Coronary artery (tissue), 2 donors: ENCODE data around the gene SEMA6B.

Experiments
- DNase-seq: peaks from one replicate; pipeline ENCODE4 v3.0.0-alpha.2; 2017; ENCODE audit warnings: low spot score
- H3K27ac ChIP-seq, 2 donors: fragments of 200-600 bp; sonication (generic); one replicate each; pipeline ENCODE4 v1.5.1; 2016 to 2019
- H3K4me3 ChIP-seq: fragments of 200-600 bp; sonication (generic); 2 replicates; pipeline ENCODE4 v1.5.1; 2016; ENCODE audit warnings: mild to moderate bottlenecking, moderate library complexity
- TF ChIP-seq, protein P1 (sequence below): fragments of 200-600 bp; sonication (generic); IDR thresholded peaks from one replicate; pipeline ENCODE4 v1.5.1; 2019; ENCODE audit warnings: antibody characterized with exemption

Gene SEMA6B

DNA sequence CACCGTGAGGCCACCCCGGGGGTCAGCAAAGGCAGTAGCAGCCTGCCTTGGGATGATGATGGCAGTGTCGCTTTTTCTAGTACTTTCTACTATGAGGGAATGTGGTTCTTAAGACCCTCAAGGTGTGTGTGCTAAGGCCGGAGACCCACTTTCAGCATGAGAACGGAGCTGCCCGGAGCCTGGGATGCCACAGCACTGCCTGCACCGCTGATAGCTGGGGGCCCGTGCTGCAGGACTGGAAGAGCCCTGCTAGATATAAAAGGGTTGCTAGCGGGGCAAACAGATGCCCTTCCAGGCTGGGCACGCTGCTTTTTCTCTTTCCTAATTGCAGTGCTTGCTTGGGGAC, 55.7 kb downstream of the SEMA6B start:
- no peak overlapping the region for H3K27ac ChIP-seq
- TF ChIP-seq, protein P1, sequence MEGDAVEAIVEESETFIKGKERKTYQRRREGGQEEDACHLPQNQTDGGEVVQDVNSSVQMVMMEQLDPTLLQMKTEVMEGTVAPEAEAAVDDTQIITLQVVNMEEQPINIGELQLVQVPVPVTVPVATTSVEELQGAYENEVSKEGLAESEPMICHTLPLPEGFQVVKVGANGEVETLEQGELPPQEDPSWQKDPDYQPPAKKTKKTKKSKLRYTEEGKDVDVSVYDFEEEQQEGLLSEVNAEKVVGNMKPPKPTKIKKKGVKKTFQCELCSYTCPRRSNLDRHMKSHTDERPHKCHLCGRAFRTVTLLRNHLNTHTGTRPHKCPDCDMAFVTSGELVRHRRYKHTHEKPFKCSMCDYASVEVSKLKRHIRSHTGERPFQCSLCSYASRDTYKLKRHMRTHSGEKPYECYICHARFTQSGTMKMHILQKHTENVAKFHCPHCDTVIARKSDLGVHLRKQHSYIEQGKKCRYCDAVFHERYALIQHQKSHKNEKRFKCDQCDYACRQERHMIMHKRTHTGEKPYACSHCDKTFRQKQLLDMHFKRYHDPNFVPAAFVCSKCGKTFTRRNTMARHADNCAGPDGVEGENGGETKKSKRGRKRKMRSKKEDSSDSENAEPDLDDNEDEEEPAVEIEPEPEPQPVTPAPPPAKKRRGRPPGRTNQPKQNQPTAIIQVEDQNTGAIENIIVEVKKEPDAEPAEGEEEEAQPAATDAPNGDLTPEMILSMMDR: no peak

DNA sequence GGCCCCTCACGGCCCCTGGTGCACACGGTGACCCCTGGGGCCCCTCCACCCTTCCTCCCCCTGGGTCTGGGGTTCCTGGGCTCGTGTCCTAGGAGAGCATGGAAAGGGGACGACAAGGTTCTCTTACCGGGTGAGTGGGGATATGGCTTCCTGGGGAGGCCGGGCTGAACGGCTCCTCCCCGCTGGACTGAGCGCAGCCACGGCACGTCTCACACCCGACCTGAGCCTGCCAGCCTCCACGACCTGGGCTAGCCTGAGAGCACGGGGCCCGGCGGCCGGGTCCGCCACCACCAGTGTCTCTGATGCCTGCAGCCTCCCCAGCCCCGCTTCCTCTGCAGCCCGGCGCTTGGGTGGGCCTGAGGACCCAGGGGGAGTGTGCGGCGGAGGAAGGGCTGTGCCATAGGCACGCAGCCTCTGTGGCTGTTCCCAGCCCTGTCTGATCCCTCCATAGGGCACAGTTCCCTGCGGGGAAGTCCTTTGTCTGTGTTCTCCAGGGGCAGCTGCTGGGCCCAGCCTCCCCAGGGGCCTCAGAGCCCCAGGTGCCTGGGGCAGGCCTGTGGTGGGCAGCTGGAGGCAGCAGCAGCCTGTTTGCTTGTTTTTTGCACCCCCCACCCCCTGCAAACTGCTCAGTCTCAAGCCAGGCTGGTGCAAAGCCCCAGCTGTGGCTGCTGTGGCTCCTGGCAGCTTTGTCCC, 56.2 kb downstream of the SEMA6B start:
- no peak overlapping the region for H3K27ac ChIP-seq
- DNase-seq: no peak
- H3K4me3 ChIP-seq: no peak overlapping the region
- TF ChIP-seq, protein P1: no peak

More for the DNA sequence above, 55.7 kb downstream of the SEMA6B start:
- H3K4me3 ChIP-seq: no peak overlapping the region
- DNase-seq: no peak

DNA sequence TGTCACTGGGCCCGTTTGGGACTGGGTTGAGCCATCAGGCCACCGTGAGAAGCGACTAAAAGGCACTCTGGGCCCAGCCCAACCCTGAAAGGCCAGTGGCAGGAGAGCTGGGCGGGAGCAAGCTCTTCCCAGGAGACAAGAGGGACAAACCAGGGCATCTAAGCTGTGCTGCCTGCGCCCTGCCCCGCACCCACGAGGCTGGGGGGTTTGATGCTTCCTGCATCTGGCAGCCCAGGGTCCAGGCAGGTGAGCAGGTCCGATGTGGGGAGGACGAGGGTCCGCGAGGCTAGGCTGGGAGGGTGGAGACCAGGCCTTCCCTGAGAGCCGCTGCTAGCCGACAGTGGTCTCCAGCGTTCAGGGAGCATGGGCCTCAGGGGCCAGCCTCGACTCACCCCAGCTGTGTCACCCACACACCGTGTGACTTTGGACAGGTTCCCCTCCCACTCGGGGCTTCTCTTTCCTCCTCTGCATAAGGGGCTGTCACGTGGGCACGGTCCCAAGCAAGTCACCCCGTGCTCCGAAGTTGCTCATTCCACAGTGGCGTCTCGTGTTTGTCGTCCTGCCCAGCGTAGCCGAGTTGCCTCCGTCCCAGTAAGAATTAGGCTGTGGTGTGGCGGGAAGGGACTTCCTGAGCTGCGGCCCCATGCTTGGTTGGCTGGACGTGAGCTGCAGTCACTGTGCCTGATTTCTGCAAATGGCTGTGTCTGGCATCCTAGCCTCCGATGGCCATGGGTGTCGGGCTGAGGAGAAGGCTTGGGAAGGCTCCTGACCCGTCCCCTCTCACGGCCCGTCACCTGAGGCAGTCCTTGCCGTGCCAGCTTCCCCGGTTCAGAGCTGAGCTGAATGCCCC, 57.0 kb downstream of the SEMA6B start:
- no peak for DNase-seq
- Histone ChIP-seq H3K4me3 (no peak overlapping the region), H3K27ac (no peak overlapping the region)
- TF ChIP-seq, protein P1: no peak

DNA sequence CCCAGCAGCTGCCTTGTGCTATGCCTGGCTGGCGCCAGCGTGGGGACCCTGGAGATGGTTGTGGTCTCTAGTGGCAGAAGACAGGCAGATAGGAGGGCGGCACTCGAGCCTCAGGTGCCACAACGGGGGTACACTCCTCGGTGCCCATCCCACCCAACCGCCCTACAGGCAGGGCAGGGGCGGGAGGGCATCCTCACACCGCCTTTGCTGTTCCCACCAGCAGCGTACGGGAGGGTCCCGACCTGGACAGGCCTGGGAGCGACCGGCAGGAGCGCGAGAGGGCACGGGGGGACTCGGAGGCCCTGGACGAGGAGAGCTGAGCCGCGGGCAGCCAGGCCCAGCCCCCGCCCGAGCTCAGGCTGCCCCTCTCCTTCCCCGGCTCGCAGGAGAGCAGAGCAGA, 57.8 kb downstream of the SEMA6B start:
- TF ChIP-seq, protein P1: no peak
- no peak for DNase-seq

DNA sequence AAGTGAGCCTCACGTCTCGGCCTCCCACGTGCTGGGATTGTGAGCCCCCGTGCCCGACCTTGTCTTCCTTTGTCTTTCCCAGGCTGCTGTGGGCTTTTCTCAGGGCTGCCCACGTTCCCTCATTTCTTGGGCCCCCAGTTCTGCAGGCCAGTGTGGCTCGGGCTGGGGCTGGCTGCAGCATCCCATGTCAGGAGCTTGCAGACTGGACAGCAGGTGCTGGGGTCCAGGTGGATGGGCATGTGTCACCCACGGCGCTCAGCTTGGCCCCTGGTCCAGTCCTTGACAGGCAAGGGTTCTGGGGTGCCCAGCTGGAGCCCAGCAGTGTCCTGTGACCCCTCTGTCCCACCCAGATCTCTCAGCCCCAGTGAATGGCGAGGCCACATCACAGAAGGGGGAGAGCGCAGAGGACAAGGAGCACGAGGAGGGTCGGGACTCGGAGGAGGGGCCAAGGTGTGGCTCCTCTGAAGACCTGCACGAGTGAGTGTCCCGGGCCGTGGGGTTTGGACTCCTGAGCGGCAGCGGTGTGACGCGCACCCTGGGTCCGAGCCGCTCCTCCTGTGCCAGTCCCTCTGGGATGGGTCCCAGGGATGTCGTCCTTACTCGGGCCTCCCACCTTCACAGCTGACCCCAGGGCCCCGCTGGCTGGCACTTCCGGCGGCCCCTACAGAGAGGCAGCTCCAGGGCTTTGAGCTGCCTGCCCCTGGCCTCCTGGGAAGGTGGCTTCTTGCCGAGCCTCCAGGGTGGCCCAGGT, 58.5 kb downstream of the SEMA6B start:
- Histone ChIP-seq H3K4me3 (no peak overlapping the region), H3K27ac (no peak overlapping the region)
- TF ChIP-seq, protein P1: no peak
- no peak for DNase-seq

More for the DNA sequence above, 57.8 kb downstream of the SEMA6B start:
- no peak overlapping the region for H3K4me3 ChIP-seq
- no peak overlapping the region for H3K27ac ChIP-seq

DNA sequence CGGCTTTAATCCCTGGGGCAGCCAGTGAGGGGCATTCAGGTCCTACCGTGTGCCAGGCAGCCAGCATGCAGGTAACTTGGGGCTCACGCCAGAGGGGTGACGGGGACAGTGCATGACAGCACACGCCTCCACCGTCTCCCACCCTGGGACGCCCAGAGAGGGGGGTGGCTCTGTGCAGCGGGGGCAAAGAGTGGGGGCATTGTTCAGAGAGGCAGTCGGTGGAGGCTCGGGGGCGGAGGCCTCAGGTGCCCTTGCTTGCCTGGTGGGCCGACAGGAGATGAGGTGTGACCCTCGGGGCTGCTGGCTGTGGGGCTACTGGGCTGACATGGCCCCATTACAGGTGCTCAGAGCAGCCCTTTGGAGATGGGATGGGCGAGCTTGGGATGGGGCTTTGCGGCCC, 59.6 kb downstream of the SEMA6B start:
- H3K27ac ChIP-seq: no peak overlapping the region
- TF ChIP-seq, protein P1: no peak
- DNase-seq: no peak
- H3K4me3 ChIP-seq: no peak overlapping the region
